ENCODE results near the gene CREBRF.

The CREBRF gene

DNA sequence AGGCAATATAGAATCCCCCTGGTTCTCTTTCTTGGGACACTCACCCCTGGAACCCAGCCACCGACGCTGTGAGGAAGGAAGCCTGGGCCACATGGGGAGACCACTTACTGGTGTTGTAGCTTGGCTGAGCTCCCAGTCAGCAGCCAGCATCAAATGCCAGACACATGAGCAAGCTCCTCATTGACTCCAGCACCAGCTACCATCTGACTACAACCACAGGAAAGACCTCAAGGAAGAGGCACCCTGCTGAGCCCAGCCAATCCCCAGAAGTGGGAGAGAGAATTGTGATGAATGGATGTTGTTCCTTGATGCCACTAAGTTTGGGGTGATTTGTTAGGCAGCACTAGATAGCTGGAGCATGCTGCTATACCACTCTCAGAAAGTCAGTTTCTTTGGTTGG, 124.2 kb downstream of the CREBRF start:
- TF ChIP-seq EZH2phosphoT487 (conservative IDR thresholded peaks at IDR 0.05; ENCODE audit: low read length): no peak
- TF ChIP-seq, protein P1, sequence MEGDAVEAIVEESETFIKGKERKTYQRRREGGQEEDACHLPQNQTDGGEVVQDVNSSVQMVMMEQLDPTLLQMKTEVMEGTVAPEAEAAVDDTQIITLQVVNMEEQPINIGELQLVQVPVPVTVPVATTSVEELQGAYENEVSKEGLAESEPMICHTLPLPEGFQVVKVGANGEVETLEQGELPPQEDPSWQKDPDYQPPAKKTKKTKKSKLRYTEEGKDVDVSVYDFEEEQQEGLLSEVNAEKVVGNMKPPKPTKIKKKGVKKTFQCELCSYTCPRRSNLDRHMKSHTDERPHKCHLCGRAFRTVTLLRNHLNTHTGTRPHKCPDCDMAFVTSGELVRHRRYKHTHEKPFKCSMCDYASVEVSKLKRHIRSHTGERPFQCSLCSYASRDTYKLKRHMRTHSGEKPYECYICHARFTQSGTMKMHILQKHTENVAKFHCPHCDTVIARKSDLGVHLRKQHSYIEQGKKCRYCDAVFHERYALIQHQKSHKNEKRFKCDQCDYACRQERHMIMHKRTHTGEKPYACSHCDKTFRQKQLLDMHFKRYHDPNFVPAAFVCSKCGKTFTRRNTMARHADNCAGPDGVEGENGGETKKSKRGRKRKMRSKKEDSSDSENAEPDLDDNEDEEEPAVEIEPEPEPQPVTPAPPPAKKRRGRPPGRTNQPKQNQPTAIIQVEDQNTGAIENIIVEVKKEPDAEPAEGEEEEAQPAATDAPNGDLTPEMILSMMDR (IDR thresholded peaks at IDR 0.05; ENCODE audit: insufficient read depth, low read length, poor library complexity, severe bottlenecking): no peak

DNA sequence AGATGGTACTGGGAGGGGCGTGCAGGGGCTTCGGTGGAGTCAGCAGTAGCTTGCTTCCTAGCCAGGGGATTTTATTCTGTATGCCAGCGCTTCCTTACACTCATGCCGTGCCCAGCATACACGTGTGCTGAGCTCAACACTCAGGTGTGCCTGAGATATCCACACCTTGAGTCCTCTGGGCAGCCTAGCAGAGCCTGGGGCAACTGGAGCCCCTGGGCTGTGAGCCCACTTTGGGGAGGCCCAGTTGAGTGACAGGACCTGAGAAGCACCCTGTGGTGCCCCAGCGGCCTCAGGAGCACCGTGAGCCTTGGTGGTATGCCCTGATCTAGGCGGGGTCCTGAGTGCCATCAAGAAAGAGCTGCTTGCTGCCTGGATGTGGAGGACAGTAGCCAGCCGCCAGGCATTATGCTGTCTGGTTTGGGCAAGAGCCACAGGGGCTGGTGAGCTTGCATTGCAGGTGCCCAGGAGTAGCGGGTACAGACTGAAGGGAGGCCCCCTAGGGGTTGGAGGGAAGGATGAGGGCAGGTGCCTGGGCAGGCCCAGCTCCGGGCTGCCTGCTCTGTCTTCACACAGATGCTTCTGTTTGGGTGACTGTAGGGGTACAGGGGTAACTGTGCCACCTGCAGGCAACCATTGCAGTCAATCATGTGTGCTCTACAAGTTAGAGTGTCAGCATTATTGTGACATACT, 131.0 kb downstream of the CREBRF start:
- Histone ChIP-seq H3K27ac (ENCODE audit: low read depth, low read length) (no peak overlapping the region), H4K20me1 (ENCODE audit: low read depth, low read length) (no peaks in the 10 kb centered on the region), H3K4me2 (ENCODE audit: low read depth, low read length, poor library complexity, severe bottlenecking) (no peak overlapping the region), H3K79me2 (ENCODE audit: insufficient read depth, low read length) (no peaks in the 10 kb centered on the region), H3K36me3 (ENCODE audit: low read length) (no peaks in the 10 kb centered on the region), H3F3A (ENCODE audit: insufficient read depth) (no peaks in the 10 kb centered on the region), H2AFZ (ENCODE audit: low read depth, low read length, severe bottlenecking) (no peak overlapping the region), H3K9me2 (replicated peaks; ENCODE audit: insufficient read depth, low read length) (no peaks in the 10 kb centered on the region), H3K9me3 (ENCODE audit: insufficient read depth, low read length) (no peaks in the 10 kb centered on the region), H3K9ac (ENCODE audit: low read length) (no peak overlapping the region), H3K27me3 (ENCODE audit: low read length) (no peaks in the 10 kb centered on the region), H3K4me3 (ENCODE audit: insufficient read depth, low read length, poor library complexity, severe bottlenecking) (no peak overlapping the region)
- TF ChIP-seq, protein P1 (IDR thresholded peaks at IDR 0.05; ENCODE audit: insufficient read depth, low read length, poor library complexity, severe bottlenecking): peak; percentile 47
- TF ChIP-seq EZH2phosphoT487 (conservative IDR thresholded peaks at IDR 0.05; ENCODE audit: low read length): no peak

More for the DNA sequence above, 124.2 kb downstream of the CREBRF start:
- Histone ChIP-seq H4K20me1 (ENCODE audit: low read depth, low read length) (no peaks in the 10 kb centered on the region), H3K27ac (ENCODE audit: low read depth, low read length) (no peak overlapping the region), H3F3A (ENCODE audit: insufficient read depth) (no peaks in the 10 kb centered on the region), H3K9me2 (replicated peaks; ENCODE audit: insufficient read depth, low read length) (no peaks in the 10 kb centered on the region), H3K4me3 (ENCODE audit: insufficient read depth, low read length, poor library complexity, severe bottlenecking) (no peak overlapping the region), H3K36me3 (ENCODE audit: low read length) (no peaks in the 10 kb centered on the region), H3K27me3 (ENCODE audit: low read length) (no peaks in the 10 kb centered on the region), H2AFZ (ENCODE audit: low read depth, low read length, severe bottlenecking) (no peak overlapping the region), H3K4me2 (ENCODE audit: low read depth, low read length, poor library complexity, severe bottlenecking) (no peak overlapping the region), H3K9me3 (ENCODE audit: insufficient read depth, low read length) (no peaks in the 10 kb centered on the region), H3K79me2 (ENCODE audit: insufficient read depth, low read length) (no peaks in the 10 kb centered on the region), H3K9ac (ENCODE audit: low read length) (no peak overlapping the region)

DNA sequence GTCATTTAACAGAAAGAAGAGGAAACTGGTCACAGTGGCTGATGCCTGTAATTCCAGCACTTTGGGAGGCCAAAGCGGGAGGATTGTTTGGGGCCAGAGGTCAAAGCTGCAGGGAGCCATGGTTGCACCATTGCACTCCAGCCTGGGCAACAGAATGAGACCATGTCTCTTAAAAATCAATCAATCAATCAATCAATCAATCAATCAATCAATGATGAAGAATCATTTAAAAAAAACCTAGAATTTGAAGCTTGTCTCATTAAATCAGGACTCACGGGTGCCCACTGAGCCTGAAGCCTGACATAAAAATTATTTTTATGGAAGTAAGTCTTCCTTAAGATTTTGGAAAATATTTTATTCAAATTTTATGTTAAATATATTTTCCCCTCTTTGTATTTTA, 132.1 kb downstream of the CREBRF start:
- no peaks in the 10 kb centered on the region for H3K27me3 ChIP-seq (ENCODE audit: low read length)
- H3K9me2 ChIP-seq (replicated peaks; ENCODE audit: insufficient read depth, low read length): no peaks in the 10 kb centered on the region
- no peak overlapping the region for H3K4me3 ChIP-seq (ENCODE audit: insufficient read depth, low read length, poor library complexity, severe bottlenecking)
- H3K9ac ChIP-seq (ENCODE audit: low read length): no peak overlapping the region
- H3K79me2 ChIP-seq (ENCODE audit: insufficient read depth, low read length): no peaks in the 10 kb centered on the region
- no peak for TF ChIP-seq EZH2phosphoT487 (conservative IDR thresholded peaks at IDR 0.05; ENCODE audit: low read length)
- TF ChIP-seq, protein P1 (IDR thresholded peaks at IDR 0.05; ENCODE audit: insufficient read depth, low read length, poor library complexity, severe bottlenecking): no peak
- no peaks in the 10 kb centered on the region for H3K9me3 ChIP-seq (ENCODE audit: insufficient read depth, low read length)
- H4K20me1 ChIP-seq (ENCODE audit: low read depth, low read length): no peaks in the 10 kb centered on the region
- H2AFZ ChIP-seq (ENCODE audit: low read depth, low read length, severe bottlenecking): no peak overlapping the region
- no peak overlapping the region for H3K27ac ChIP-seq (ENCODE audit: low read depth, low read length)
- H3K4me2 ChIP-seq (ENCODE audit: low read depth, low read length, poor library complexity, severe bottlenecking): no peak overlapping the region
- no peaks in the 10 kb centered on the region for H3F3A ChIP-seq (ENCODE audit: insufficient read depth)
- no peaks in the 10 kb centered on the region for H3K36me3 ChIP-seq (ENCODE audit: low read length)

Data from SU-DHL-6 (cell line).